ENCODE results near the gene PEAR1.

The PEAR1 gene

GRCh38 chr1:156848461-156849150 lies 44.9 kb upstream of the PEAR1 start:
- TF ChIP-seq NFIC (IDR thresholded peaks at IDR 0.05) (no peak), MAX (IDR thresholded peaks at IDR 0.05) (no peak), FOXM1 (IDR thresholded peaks at IDR 0.05; ENCODE audit: borderline replicate concordance, low read depth) (no peak), TEAD4 (IDR thresholded peaks at IDR 0.05) (no peak), TCF12 (IDR thresholded peaks at IDR 0.05; ENCODE audit: low read depth) (no peak), YY1 (IDR thresholded peaks at IDR 0.05; ENCODE audit: low read depth) (no peak), TAF1 (IDR thresholded peaks at IDR 0.05; ENCODE audit: low read depth) (no peak), USF1 (IDR thresholded peaks at IDR 0.05) (no peak), CREB1 (IDR thresholded peaks at IDR 0.05; ENCODE audit: low read depth) (no peak), CEBPB (IDR thresholded peaks at IDR 0.05) (no peak), EGR1 (IDR thresholded peaks at IDR 0.05) (no peak), ZBTB7A (IDR thresholded peaks at IDR 0.05; ENCODE audit: low read depth) (no peak), REST (IDR thresholded peaks at IDR 0.05; ENCODE audit: low read depth) (no peak), EP300 (IDR thresholded peaks at IDR 0.05; ENCODE audit: borderline replicate concordance) (no peak), RAD21 (IDR thresholded peaks at IDR 0.05; ENCODE audit: low read depth) (no peak)

GRCh38 chr1:156849151-156849496 lies 44.4 kb upstream of the PEAR1 start:
- no peak for TF ChIP-seq NFIC (IDR thresholded peaks at IDR 0.05)
- TF ChIP-seq REST (IDR thresholded peaks at IDR 0.05; ENCODE audit: low read depth) = no peak
- TF ChIP-seq CREB1 (IDR thresholded peaks at IDR 0.05; ENCODE audit: low read depth) = no peak
- no peak for TF ChIP-seq USF1 (IDR thresholded peaks at IDR 0.05)
- no peak for TF ChIP-seq TEAD4 (IDR thresholded peaks at IDR 0.05)
- no peak for TF ChIP-seq RAD21 (IDR thresholded peaks at IDR 0.05; ENCODE audit: low read depth)
- no peak for TF ChIP-seq TCF12 (IDR thresholded peaks at IDR 0.05; ENCODE audit: low read depth)
- TF ChIP-seq ZBTB7A (IDR thresholded peaks at IDR 0.05; ENCODE audit: low read depth) = no peak
- TF ChIP-seq MAX (IDR thresholded peaks at IDR 0.05) = no peak
- TF ChIP-seq YY1 (IDR thresholded peaks at IDR 0.05; ENCODE audit: low read depth) = no peak
- TF ChIP-seq EP300 (IDR thresholded peaks at IDR 0.05; ENCODE audit: borderline replicate concordance) = no peak
- no peak for TF ChIP-seq TAF1 (IDR thresholded peaks at IDR 0.05; ENCODE audit: low read depth)
- no peak for TF ChIP-seq CEBPB (IDR thresholded peaks at IDR 0.05)
- no peak for TF ChIP-seq FOXM1 (IDR thresholded peaks at IDR 0.05; ENCODE audit: borderline replicate concordance, low read depth)
- TF ChIP-seq EGR1 (IDR thresholded peaks at IDR 0.05) = no peak

- no peak for TF ChIP-seq NFIC (IDR thresholded peaks at IDR 0.05)
- no peak for TF ChIP-seq TAF1 (IDR thresholded peaks at IDR 0.05; ENCODE audit: low read depth)
- TF ChIP-seq YY1 (IDR thresholded peaks at IDR 0.05; ENCODE audit: low read depth) = no peak
- TF ChIP-seq TCF12 (IDR thresholded peaks at IDR 0.05; ENCODE audit: low read depth) = no peak
- TF ChIP-seq REST (IDR thresholded peaks at IDR 0.05; ENCODE audit: low read depth) = no peak
- TF ChIP-seq RAD21 (IDR thresholded peaks at IDR 0.05; ENCODE audit: low read depth) = no peak
- no peak for TF ChIP-seq ZBTB7A (IDR thresholded peaks at IDR 0.05; ENCODE audit: low read depth)
- no peak for TF ChIP-seq CREB1 (IDR thresholded peaks at IDR 0.05; ENCODE audit: low read depth)
- no peak for TF ChIP-seq USF1 (IDR thresholded peaks at IDR 0.05)
- no peak for TF ChIP-seq MAX (IDR thresholded peaks at IDR 0.05)
- TF ChIP-seq EP300 (IDR thresholded peaks at IDR 0.05; ENCODE audit: borderline replicate concordance) = no peak
- no peak for TF ChIP-seq CEBPB (IDR thresholded peaks at IDR 0.05)
- no peak for TF ChIP-seq EGR1 (IDR thresholded peaks at IDR 0.05)
- TF ChIP-seq TEAD4 (IDR thresholded peaks at IDR 0.05) = no peak
- no peak for TF ChIP-seq FOXM1 (IDR thresholded peaks at IDR 0.05; ENCODE audit: borderline replicate concordance, low read depth)
Observed at GRCh38 chr1:156851779-156852417, 41.6 kb upstream of the PEAR1 start.
